OCI-M1 (cell line): ENCODE measurements around the gene SLC25A1.

Experiments used
- DNase-seq: peaks from one replicate; lab custom pipeline; 2025; lab: John Stamatoyannopoulos, UW

SLC25A1 gene

GRCh38 chr22:19180740-19181410 lies 2.3 kb upstream of the SLC25A1 start:
- no peak for DNase-seq

GRCh38 chr22:19180234-19180633 lies 1.7 kb upstream of the SLC25A1 start:
- no peak for DNase-seq

GRCh38 chr22:19179497-19180048 lies 1.0 kb upstream of the SLC25A1 start:
- DNase-seq: peak; percentile 91

GRCh38 chr22:19178065-19178656 lies 375 bp downstream of the SLC25A1 start:
- DNase-seq: peak; percentile 70

- DNase-seq: no peak
Measured at GRCh38 chr22:19177164-19178064, 1.1 kb downstream of the SLC25A1 start.

- no peak for DNase-seq
Measured at GRCh38 chr22:19176732-19177131, 1.8 kb downstream of the SLC25A1 start.

- DNase-seq: no peak
Measured at GRCh38 chr22:19176175-19176643, 2.3 kb downstream of the SLC25A1 start.

- no peak for DNase-seq
Measured at GRCh38 chr22:19175602-19176174, 2.8 kb downstream of the SLC25A1 start.

- DNase-seq: no peak
Measured at GRCh38 chr22:19175026-19175601, 3.4 kb downstream of the SLC25A1 start.

GRCh38 chr22:19174106-19175025 lies 4.2 kb downstream of the SLC25A1 start:
- no peak for DNase-seq

GRCh38 chr22:19173047-19174035 lies 5.2 kb downstream of the SLC25A1 start:
- no peak for DNase-seq

GRCh38 chr22:19172213-19173046 lies 6.1 kb downstream of the SLC25A1 start:
- DNase-seq: no peak

GRCh38 chr22:19169947-19170318 lies 8.6 kb downstream of the SLC25A1 start:
- no peak for DNase-seq

- peak; percentile 35 for DNase-seq
Measured at GRCh38 chr22:19169002-19169946, 9.3 kb downstream of the SLC25A1 start.

GRCh38 chr22:19168088-19168890 lies 10.2 kb downstream of the SLC25A1 start:
- DNase-seq: no peak

GRCh38 chr22:19167106-19167869 lies 11.2 kb downstream of the SLC25A1 start:
- no peak for DNase-seq
